ENCODE results near the gene LDB2.

The LDB2 gene

DNA sequence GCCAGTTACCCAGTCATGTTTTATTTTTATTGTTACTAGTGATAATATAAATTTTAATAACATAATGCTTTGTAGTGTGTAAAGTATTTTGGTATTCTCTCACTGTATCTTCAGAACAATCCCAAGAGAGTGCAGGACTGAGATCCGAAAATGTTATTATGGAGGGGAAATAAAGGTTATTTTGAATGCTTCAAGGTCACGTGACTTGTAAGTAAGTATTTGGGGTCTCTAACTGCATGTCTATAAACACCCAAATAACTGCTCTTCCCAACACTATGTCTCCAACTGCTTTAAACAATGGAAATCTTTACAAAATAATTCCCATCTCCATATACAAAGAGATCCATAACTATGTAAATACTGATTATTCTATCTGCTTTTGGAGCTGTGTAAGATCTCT is 302.2 kb downstream of the LDB2 start:
- TF ChIP-seq FOXM1 (IDR thresholded peaks at IDR 0.05; ENCODE audit: borderline replicate concordance, low read depth) (no peak), EGR1 (IDR thresholded peaks at IDR 0.05) (no peak), CEBPB (IDR thresholded peaks at IDR 0.05) (no peak), TEAD4 (IDR thresholded peaks at IDR 0.05) (no peak), ZBTB7A (IDR thresholded peaks at IDR 0.05; ENCODE audit: low read depth) (no peak), TAF1 (IDR thresholded peaks at IDR 0.05; ENCODE audit: low read depth) (no peak), NFIC (IDR thresholded peaks at IDR 0.05) (no peak)
- TF ChIP-seq, protein P1, sequence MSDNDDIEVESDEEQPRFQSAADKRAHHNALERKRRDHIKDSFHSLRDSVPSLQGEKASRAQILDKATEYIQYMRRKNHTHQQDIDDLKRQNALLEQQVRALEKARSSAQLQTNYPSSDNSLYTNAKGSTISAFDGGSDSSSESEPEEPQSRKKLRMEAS (IDR thresholded peaks at IDR 0.05): no peak
- TF ChIP-seq, protein P2, sequence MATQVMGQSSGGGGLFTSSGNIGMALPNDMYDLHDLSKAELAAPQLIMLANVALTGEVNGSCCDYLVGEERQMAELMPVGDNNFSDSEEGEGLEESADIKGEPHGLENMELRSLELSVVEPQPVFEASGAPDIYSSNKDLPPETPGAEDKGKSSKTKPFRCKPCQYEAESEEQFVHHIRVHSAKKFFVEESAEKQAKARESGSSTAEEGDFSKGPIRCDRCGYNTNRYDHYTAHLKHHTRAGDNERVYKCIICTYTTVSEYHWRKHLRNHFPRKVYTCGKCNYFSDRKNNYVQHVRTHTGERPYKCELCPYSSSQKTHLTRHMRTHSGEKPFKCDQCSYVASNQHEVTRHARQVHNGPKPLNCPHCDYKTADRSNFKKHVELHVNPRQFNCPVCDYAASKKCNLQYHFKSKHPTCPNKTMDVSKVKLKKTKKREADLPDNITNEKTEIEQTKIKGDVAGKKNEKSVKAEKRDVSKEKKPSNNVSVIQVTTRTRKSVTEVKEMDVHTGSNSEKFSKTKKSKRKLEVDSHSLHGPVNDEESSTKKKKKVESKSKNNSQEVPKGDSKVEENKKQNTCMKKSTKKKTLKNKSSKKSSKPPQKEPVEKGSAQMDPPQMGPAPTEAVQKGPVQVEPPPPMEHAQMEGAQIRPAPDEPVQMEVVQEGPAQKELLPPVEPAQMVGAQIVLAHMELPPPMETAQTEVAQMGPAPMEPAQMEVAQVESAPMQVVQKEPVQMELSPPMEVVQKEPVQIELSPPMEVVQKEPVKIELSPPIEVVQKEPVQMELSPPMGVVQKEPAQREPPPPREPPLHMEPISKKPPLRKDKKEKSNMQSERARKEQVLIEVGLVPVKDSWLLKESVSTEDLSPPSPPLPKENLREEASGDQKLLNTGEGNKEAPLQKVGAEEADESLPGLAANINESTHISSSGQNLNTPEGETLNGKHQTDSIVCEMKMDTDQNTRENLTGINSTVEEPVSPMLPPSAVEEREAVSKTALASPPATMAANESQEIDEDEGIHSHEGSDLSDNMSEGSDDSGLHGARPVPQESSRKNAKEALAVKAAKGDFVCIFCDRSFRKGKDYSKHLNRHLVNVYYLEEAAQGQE (IDR thresholded peaks at IDR 0.05; ENCODE audit: low read depth): no peak
- TF ChIP-seq, protein P3, sequence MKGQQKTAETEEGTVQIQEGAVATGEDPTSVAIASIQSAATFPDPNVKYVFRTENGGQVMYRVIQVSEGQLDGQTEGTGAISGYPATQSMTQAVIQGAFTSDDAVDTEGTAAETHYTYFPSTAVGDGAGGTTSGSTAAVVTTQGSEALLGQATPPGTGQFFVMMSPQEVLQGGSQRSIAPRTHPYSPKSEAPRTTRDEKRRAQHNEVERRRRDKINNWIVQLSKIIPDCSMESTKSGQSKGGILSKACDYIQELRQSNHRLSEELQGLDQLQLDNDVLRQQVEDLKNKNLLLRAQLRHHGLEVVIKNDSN (IDR thresholded peaks at IDR 0.05): no peak

DNA sequence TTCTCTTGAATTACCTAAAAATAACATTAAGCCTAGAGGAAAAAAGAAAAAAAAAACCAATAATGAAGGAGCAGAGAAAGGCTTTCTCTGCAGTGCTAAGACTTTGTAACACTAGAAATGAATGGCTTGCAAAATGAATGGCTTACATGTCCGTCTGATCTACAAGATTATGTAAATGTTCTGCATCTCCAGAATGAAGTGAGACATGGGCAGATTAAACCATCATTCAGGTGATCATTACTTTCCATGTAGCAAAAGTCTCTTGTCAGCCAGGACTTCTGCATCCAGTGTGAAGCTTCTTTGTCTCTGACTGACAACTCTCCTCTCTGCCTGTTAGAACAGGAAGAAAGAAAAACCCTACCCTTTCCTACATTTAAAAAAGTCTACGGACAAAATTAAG is 304.3 kb downstream of the LDB2 start:
- TF ChIP-seq TCF12 (IDR thresholded peaks at IDR 0.05; ENCODE audit: low read depth) (no peak), TAF1 (IDR thresholded peaks at IDR 0.05; ENCODE audit: low read depth) (no peak), EP300 (IDR thresholded peaks at IDR 0.05; ENCODE audit: borderline replicate concordance) (no peak), EGR1 (IDR thresholded peaks at IDR 0.05) (no peak), TEAD4 (IDR thresholded peaks at IDR 0.05) (no peak), RAD21 (IDR thresholded peaks at IDR 0.05; ENCODE audit: low read depth) (no peak), FOXM1 (IDR thresholded peaks at IDR 0.05; ENCODE audit: borderline replicate concordance, low read depth) (no peak), CEBPB (IDR thresholded peaks at IDR 0.05) (no peak)
- TF ChIP-seq, protein P1 (IDR thresholded peaks at IDR 0.05): no peak
- TF ChIP-seq, protein P3 (IDR thresholded peaks at IDR 0.05): no peak
- TF ChIP-seq, protein P2 (IDR thresholded peaks at IDR 0.05; ENCODE audit: low read depth): no peak

DNA sequence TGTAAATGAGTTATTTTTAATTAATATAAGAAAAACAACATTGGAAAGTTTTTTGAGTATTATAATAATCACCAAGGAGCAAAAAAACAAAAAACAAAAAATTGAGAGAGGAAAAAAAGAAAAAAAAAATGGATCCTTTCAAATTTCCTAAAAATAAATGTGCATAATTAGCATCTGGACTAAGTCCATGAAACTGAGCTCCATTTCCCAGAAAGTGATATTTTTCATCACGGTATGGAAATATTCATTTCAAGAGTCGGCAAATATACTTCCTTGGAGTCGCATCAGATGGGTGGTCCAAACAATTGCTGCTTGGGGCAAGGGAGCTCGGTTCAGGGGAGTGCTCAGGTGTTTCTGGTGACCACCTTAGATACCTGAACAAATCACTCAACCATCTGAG is 305.1 kb downstream of the LDB2 start:
- TF ChIP-seq TCF12 (IDR thresholded peaks at IDR 0.05; ENCODE audit: low read depth): no peak
- no peak for TF ChIP-seq TAF1 (IDR thresholded peaks at IDR 0.05; ENCODE audit: low read depth)
- TF ChIP-seq, protein P1 (IDR thresholded peaks at IDR 0.05): no peak
- TF ChIP-seq CREB1 (IDR thresholded peaks at IDR 0.05; ENCODE audit: low read depth): no peak
- no peak for TF ChIP-seq ZBTB7A (IDR thresholded peaks at IDR 0.05; ENCODE audit: low read depth)
- no peak for TF ChIP-seq TEAD4 (IDR thresholded peaks at IDR 0.05)
- no peak for TF ChIP-seq NFIC (IDR thresholded peaks at IDR 0.05)
- TF ChIP-seq RAD21 (IDR thresholded peaks at IDR 0.05; ENCODE audit: low read depth): no peak
- TF ChIP-seq CEBPB (IDR thresholded peaks at IDR 0.05): no peak
- no peak for TF ChIP-seq YY1 (IDR thresholded peaks at IDR 0.05; ENCODE audit: low read depth)
- TF ChIP-seq, protein P3 (IDR thresholded peaks at IDR 0.05): no peak
- TF ChIP-seq EP300 (IDR thresholded peaks at IDR 0.05; ENCODE audit: borderline replicate concordance): no peak
- TF ChIP-seq, protein P2 (IDR thresholded peaks at IDR 0.05; ENCODE audit: low read depth): no peak
- no peak for TF ChIP-seq EGR1 (IDR thresholded peaks at IDR 0.05)

GRCh38 chr4:16591272-16591826 is 307.1 kb downstream of the LDB2 start:
- TF ChIP-seq, protein P3 (IDR thresholded peaks at IDR 0.05): no peak
- TF ChIP-seq EP300 (IDR thresholded peaks at IDR 0.05; ENCODE audit: borderline replicate concordance) (no peak), EGR1 (IDR thresholded peaks at IDR 0.05) (no peak), RAD21 (IDR thresholded peaks at IDR 0.05; ENCODE audit: low read depth) (no peak), NFIC (IDR thresholded peaks at IDR 0.05) (no peak), ZBTB7A (IDR thresholded peaks at IDR 0.05; ENCODE audit: low read depth) (no peak), CEBPB (IDR thresholded peaks at IDR 0.05) (no peak), TAF1 (IDR thresholded peaks at IDR 0.05; ENCODE audit: low read depth) (no peak), CREB1 (IDR thresholded peaks at IDR 0.05; ENCODE audit: low read depth) (no peak), YY1 (IDR thresholded peaks at IDR 0.05; ENCODE audit: low read depth) (no peak), FOXM1 (IDR thresholded peaks at IDR 0.05; ENCODE audit: borderline replicate concordance, low read depth) (no peak)
- TF ChIP-seq, protein P2 (IDR thresholded peaks at IDR 0.05; ENCODE audit: low read depth): no peak
- TF ChIP-seq, protein P1 (IDR thresholded peaks at IDR 0.05): no peak
